CD4-positive, CD25-positive, alpha-beta regulatory T cell (primary cell): ENCODE data around the gene B4GALT7. TPM values are rescaled to one million over a fixed set of nuclear protein-coding genes. Genes with fewer than 3 reads are reported as not detected.
"Not testable (repeated sequence)": the region's sequence is repeated elsewhere in the genome, so short reads cannot be mapped to it uniquely, and the experiment has no call there.

Experiments
- ATAC-seq, 2 donors: fragments of 150-1000 bp; cut with Tn5 transposase; one replicate each; pipeline ENCODE4 v1.10.0; 2021; ENCODE audit warnings: low read depth in 2 of 2, moderate number of reproducible peaks in 2 of 2, moderate library complexity in 1 of 2
- DNase-seq, 3 donors: peaks; one replicate each; pipeline versions ENCODE4 v3.0.0 to v3.0.0-alpha.2; 2012 to 2022; ENCODE audit warnings: mixed read lengths in 1 of 3
- H3K27ac ChIP-seq: one replicate; pipeline ENCODE4 v1.7.0; 2013; ENCODE audit warnings: mild to moderate bottlenecking, low read length; ENCODE audit not compliant: insufficient read depth, poor library complexity, severe bottlenecking
- H3K27me3 ChIP-seq: one replicate; pipeline ENCODE4 v1.7.0; 2013; ENCODE audit warnings: low read length; ENCODE audit not compliant: control insufficient read depth, insufficient read depth
- H3K36me3 ChIP-seq: one replicate; pipeline ENCODE4 v1.7.0; 2013; ENCODE audit warnings: mild to moderate bottlenecking, low read length, moderate library complexity; ENCODE audit not compliant: control insufficient read depth, insufficient read depth
- H3K4me1 ChIP-seq: 2 replicates; pipeline ENCODE4 v1.7.0; 2013; ENCODE audit warnings: mild to moderate bottlenecking, low read length; ENCODE audit not compliant: insufficient read depth, control insufficient read depth, poor library complexity, severe bottlenecking
- H3K4me3 ChIP-seq: one replicate; pipeline ENCODE4 v1.7.0; 2013; ENCODE audit warnings: low read depth, mild to moderate bottlenecking, low read length, moderate library complexity
- H3K9me3 ChIP-seq, 2 experiments: 1 replicate in 1 of 2; 2 replicates in 1 of 2; pipeline ENCODE4 v1.7.0; 2013; ENCODE audit warnings: low read length in 2 of 2, mild to moderate bottlenecking in 1 of 2, moderate library complexity in 1 of 2; ENCODE audit not compliant: control insufficient read depth in 2 of 2
- H3K27ac Mint-ChIP-seq, 3 donors: one replicate each; pipeline ENCODE4 v1.8.0; 2020 to 2022; ENCODE audit warnings: mild to moderate bottlenecking in 3 of 3, mixed read lengths in 3 of 3, moderate library complexity in 2 of 3
- H3K27me3 Mint-ChIP-seq: one replicate; pipeline ENCODE4 v1.8.0; 2022; ENCODE audit warnings: mild to moderate bottlenecking, mixed read lengths
- H3K36me3 Mint-ChIP-seq: one replicate; pipeline ENCODE4 v1.8.0; 2020; ENCODE audit warnings: mixed read lengths
- H3K4me1 Mint-ChIP-seq, 4 donors: one replicate each; pipeline ENCODE4 v1.8.0; 2020 to 2022; ENCODE audit warnings: mixed read lengths in 4 of 4, mild to moderate bottlenecking in 1 of 4
- H3K4me3 Mint-ChIP-seq, 4 donors: one replicate each; pipeline ENCODE4 v1.8.0; 2020 to 2022; ENCODE audit warnings: mild to moderate bottlenecking in 4 of 4, mixed read lengths in 4 of 4, moderate library complexity in 3 of 4
- H3K9me3 Mint-ChIP-seq, 7 donors: one replicate each; pipeline ENCODE4 v1.8.0; 2020 to 2022; ENCODE audit warnings: mixed read lengths in 7 of 7, mild to moderate bottlenecking in 3 of 7, moderate library complexity in 2 of 7
- polyA plus RNA-seq, 4 donors: library from polyadenylated mRNA; unstranded; fragments of 300-500 nt; fragmentation: Illumina TruSeq; gene quantifications; one replicate each; pipeline ENCODE4 v1.2.3, GENCODE V29; 2021
- total RNA-seq: library from RNA; stranded (reverse); gene quantifications from one replicate; pipeline ENCODE4 v1.2.3, GENCODE V29; 2022

B4GALT7 gene
- total and polyA plus RNA-seq, 5 donors from 2014 or later, result 18.3 to 24.2 (median 18.8) TPM

- Mint-ChIP-seq H3K27me3 (no peaks in the 10 kb centered on the region), H3K9me3 (no peaks in the 10 kb centered on the region), H3K4me1 (peaks cover 11 to 39% (median 22%) of the 10 kb centered on the region in 4 donors), H3K36me3 (peaks cover 6% of the 10 kb centered on the region), H3K4me3 (peak overlapping the region in 3 of 4 donors; percentile 28 to 73 (median 69)), H3K27ac (peak overlapping the region; percentile 26 to 71 (median 64))
- no peaks in the 10 kb centered on the region for H3K36me3 ChIP-seq
- peaks cover 22% of the 10 kb centered on the region for H3K4me1 ChIP-seq
- H3K27me3 ChIP-seq, result no peaks in the 10 kb centered on the region
- no peaks in the 10 kb centered on the region for H3K9me3 ChIP-seq
- H3K27ac ChIP-seq, result no peak overlapping the region
- H3K4me3 ChIP-seq, result peak overlapping the region; percentile 32
- DNase-seq (peak in 2 of 3 donors; percentile 22 to 82), ATAC-seq (no peak)
These were observed 42.8 kb upstream of the B4GALT7 start for GRCh38 chr5:177557041-177557647.

DNA sequence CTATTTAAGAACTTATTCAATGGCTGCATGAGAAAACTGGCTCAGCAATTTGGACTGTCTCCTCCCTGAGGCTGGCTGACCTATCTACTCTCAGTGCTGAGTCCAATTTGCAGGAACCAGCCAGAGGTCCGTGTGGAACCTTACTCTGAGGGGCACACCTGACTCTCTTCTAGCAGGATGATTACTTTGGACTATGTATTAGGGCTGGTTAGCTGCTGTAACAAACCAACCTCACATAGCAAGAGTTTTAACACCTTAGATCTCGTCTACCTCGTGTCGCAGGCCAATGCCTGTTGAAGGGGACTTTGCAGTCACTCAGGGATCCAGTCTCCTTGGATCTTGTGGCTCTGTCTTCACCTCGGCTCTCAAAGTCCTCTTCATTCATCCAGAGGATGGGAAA is 42.1 kb upstream of the B4GALT7 start:
- Mint-ChIP-seq H3K4me3 (peak overlapping the region in 2 of 4 donors; percentile 69 to 73), H3K27ac (peak overlapping the region in 1 of 3 donors; percentile 26)

GRCh38 chr5:177559446-177559941 is 40.4 kb upstream of the B4GALT7 start:
- H3K27me3 ChIP-seq, H3K36me3 ChIP-seq, H3K4me1 ChIP-seq, ATAC-seq, H3K36me3 Mint-ChIP-seq, H3K4me3 Mint-ChIP-seq, DNase-seq, H3K9me3 Mint-ChIP-seq, H3K27ac Mint-ChIP-seq, H3K27me3 Mint-ChIP-seq, H3K4me3 ChIP-seq, H3K9me3 ChIP-seq, H3K27ac ChIP-seq: not testable (repeated sequence)
- peaks cover 8 to 23% (median 13%) of the 10 kb centered on the region in 4 donors for H3K4me1 Mint-ChIP-seq

More for the DNA sequence above, 42.1 kb upstream of the B4GALT7 start:
- Mint-ChIP-seq H3K4me1 (peaks cover 9 to 33% (median 17%) of the 10 kb centered on the region in 4 donors), H3K9me3 (no peaks in the 10 kb centered on the region), H3K36me3 (peaks cover 2% of the 10 kb centered on the region), H3K27me3 (no peaks in the 10 kb centered on the region)
- ATAC-seq (no peak), DNase-seq (no peak)
- no peak overlapping the region for H3K4me3 ChIP-seq
- no peaks in the 10 kb centered on the region for H3K27me3 ChIP-seq
- no peak overlapping the region for H3K27ac ChIP-seq
- no peaks in the 10 kb centered on the region for H3K36me3 ChIP-seq
- H3K4me1 ChIP-seq, result peaks cover 16% of the 10 kb centered on the region
- H3K9me3 ChIP-seq, result no peaks in the 10 kb centered on the region

GRCh38 chr5:177565046-177565445 is 34.9 kb upstream of the B4GALT7 start:
- Histone ChIP-seq H3K4me1 (no peaks in the 10 kb centered on the region), H3K27me3 (no peaks in the 10 kb centered on the region), H3K4me3 (no peak overlapping the region), H3K9me3 (no peaks in the 10 kb centered on the region), H3K27ac (no peak overlapping the region), H3K36me3 (no peaks in the 10 kb centered on the region)
- Mint-ChIP-seq H3K4me1 (peaks cover 0 to 4% (median 0%) of the 10 kb centered on the region in 4 donors), H3K27ac (no peak overlapping the region), H3K36me3 (no peaks in the 10 kb centered on the region), H3K27me3 (peaks cover 11% of the 10 kb centered on the region), H3K4me3 (no peak overlapping the region), H3K9me3 (peaks cover 0 to 2% (median 0%) of the 10 kb centered on the region in 7 donors)
- ATAC-seq (no peak), DNase-seq (no peak)

DNA sequence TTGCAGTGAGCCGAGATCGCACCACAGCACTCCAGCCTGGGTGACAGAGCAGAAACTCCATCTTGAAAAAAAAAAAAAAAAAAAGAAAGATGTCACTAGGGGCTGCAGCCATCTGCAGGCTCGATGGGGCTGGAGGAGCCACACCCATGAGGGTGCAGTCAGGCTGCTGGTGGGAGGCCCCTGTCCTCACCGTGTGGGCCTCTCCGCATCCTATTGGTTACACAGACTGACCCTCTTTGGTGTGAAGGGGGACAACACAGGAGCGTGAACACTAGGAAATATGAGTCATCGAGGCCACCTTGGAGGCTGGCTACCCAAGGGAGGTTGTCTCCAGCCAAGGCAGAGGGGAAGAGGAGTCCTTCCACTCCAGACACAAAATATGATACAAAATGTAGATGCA is 31.6 kb upstream of the B4GALT7 start:
- Mint-ChIP-seq H3K9me3 (peaks cover 0 to 4% (median 0%) of the 10 kb centered on the region in 7 donors), H3K4me3 (no peak overlapping the region), H3K27ac (no peak overlapping the region), H3K36me3 (no peaks in the 10 kb centered on the region), H3K27me3 (peaks cover 11% of the 10 kb centered on the region), H3K4me1 (peaks cover 0 to 4% (median 0%) of the 10 kb centered on the region in 4 donors)
- no peak overlapping the region for H3K27ac ChIP-seq
- no peaks in the 10 kb centered on the region for H3K27me3 ChIP-seq
- ATAC-seq (no peak), DNase-seq (no peak)
- H3K9me3 ChIP-seq, result no peaks in the 10 kb centered on the region
- H3K4me1 ChIP-seq, result no peaks in the 10 kb centered on the region
- H3K4me3 ChIP-seq, result no peak overlapping the region
- no peaks in the 10 kb centered on the region for H3K36me3 ChIP-seq

GRCh38 chr5:177569894-177570293 is 30.0 kb upstream of the B4GALT7 start:
- H3K27ac Mint-ChIP-seq, result no peak overlapping the region
- H3K36me3 ChIP-seq, result no peaks in the 10 kb centered on the region
- peak in 1 of 3 donors; percentile 45 for DNase-seq
- H3K4me1 ChIP-seq, result no peaks in the 10 kb centered on the region
- peaks cover 0 to 4% (median 0%) of the 10 kb centered on the region in 7 donors for H3K9me3 Mint-ChIP-seq
- no peak overlapping the region for H3K27ac ChIP-seq
- ATAC-seq, result no peak
- H3K27me3 ChIP-seq, result no peaks in the 10 kb centered on the region
- no peaks in the 10 kb centered on the region for H3K9me3 ChIP-seq
- peaks cover 0 to 4% (median 0%) of the 10 kb centered on the region in 4 donors for H3K4me1 Mint-ChIP-seq
- H3K36me3 Mint-ChIP-seq, result no peaks in the 10 kb centered on the region
- H3K4me3 Mint-ChIP-seq, result no peak overlapping the region
- peaks cover 17% of the 10 kb centered on the region for H3K27me3 Mint-ChIP-seq
- no peak overlapping the region for H3K4me3 ChIP-seq

- Mint-ChIP-seq H3K9me3 (peaks cover 0 to 2% (median 0%) of the 10 kb centered on the region in 7 donors), H3K36me3 (no peaks in the 10 kb centered on the region), H3K4me1 (no peaks in the 10 kb centered on the region), H3K4me3 (no peak overlapping the region), H3K27me3 (peaks cover 15% of the 10 kb centered on the region), H3K27ac (no peak overlapping the region)
- DNase-seq, result no peak
- Histone ChIP-seq H3K9me3 (no peaks in the 10 kb centered on the region), H3K4me1 (no peaks in the 10 kb centered on the region), H3K4me3 (no peak overlapping the region), H3K27ac (no peak overlapping the region), H3K36me3 (no peaks in the 10 kb centered on the region), H3K27me3 (no peaks in the 10 kb centered on the region)
- no peak for ATAC-seq
These were observed 24.4 kb upstream of the B4GALT7 start for GRCh38 chr5:177575488-177575887.

DNA sequence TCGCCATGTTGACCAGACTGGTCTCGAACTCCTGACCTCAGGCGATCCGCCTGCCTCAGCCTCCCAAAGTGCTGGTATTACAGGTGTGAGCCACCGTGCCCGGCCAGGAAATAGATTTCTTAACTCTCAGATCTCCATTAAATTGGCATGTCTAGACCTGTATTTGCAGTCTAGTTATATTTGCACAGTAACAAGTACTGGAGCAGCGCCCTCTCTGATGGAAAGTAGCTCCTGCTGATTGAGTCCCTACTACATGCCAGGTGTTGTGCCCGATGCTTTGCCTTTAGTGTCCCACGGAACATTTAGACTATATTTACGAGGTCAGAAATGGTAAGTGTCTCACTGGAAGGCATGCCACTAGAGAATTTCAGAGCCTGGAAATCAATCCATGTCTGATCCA is 23.8 kb upstream of the B4GALT7 start:
- no peak overlapping the region for H3K27ac Mint-ChIP-seq
- Histone ChIP-seq H3K27me3 (no peaks in the 10 kb centered on the region), H3K27ac (no peak overlapping the region), H3K36me3 (no peaks in the 10 kb centered on the region), H3K4me1 (no peaks in the 10 kb centered on the region), H3K9me3 (no peaks in the 10 kb centered on the region), H3K4me3 (no peak overlapping the region)
- DNase-seq, result no peak
- H3K4me1 Mint-ChIP-seq, result no peaks in the 10 kb centered on the region
- peaks cover 15% of the 10 kb centered on the region for H3K27me3 Mint-ChIP-seq
- peaks cover 0 to 2% (median 0%) of the 10 kb centered on the region in 7 donors for H3K9me3 Mint-ChIP-seq
- no peak for ATAC-seq
- H3K36me3 Mint-ChIP-seq, result no peaks in the 10 kb centered on the region
- no peak overlapping the region for H3K4me3 Mint-ChIP-seq
